GM12875 (cell line): ENCODE data around the gene ANO2.

Experiments
- H3K4me3 ChIP-seq: one replicate; pipeline ENCODE4 v1.5.1; 2011; ENCODE audit warnings: low read depth, low read length, control low read depth
- CTCF ChIP-seq: IDR thresholded peaks from 2 replicates; pipeline ENCODE4 v1.5.1; 2011; ENCODE audit warnings: low read depth, mild to moderate bottlenecking, control low read depth, inconsistent platforms, low read length, moderate library complexity, borderline replicate concordance; ENCODE audit not compliant: insufficient read depth

Gene ANO2

GRCh38 chr12:5915511-5915910, 29.5 kb downstream of the ANO2 start:
- no peak for TF ChIP-seq CTCF
- H3K4me3 ChIP-seq, result no peak overlapping the region

- no peak for TF ChIP-seq CTCF
Observed at GRCh38 chr12:5914387-5915149, 30.5 kb downstream of the ANO2 start.

GRCh38 chr12:5913387-5913786, 31.7 kb downstream of the ANO2 start:
- H3K4me3 ChIP-seq, result no peak overlapping the region
- TF ChIP-seq CTCF, result no peak

More at GRCh38 chr12:5914387-5915149, 30.5 kb downstream of the ANO2 start:
- no peak overlapping the region for H3K4me3 ChIP-seq

GRCh38 chr12:5912437-5913334, 32.4 kb downstream of the ANO2 start:
- peak; percentile 34; the same call in 1 of the 2 replicates for TF ChIP-seq CTCF
- H3K4me3 ChIP-seq, result no peak overlapping the region

GRCh38 chr12:5912011-5912410, 33.0 kb downstream of the ANO2 start:
- no peak overlapping the region for H3K4me3 ChIP-seq
- no peak for TF ChIP-seq CTCF

GRCh38 chr12:5910790-5911548, 34.1 kb downstream of the ANO2 start:
- TF ChIP-seq CTCF, result no peak
- H3K4me3 ChIP-seq, result no peak overlapping the region
